Activated B cell treated with CpG ODN at 0.5 μM for 24 hours (primary cell): ENCODE measurements around the gene CTNNA1. TPM values are rescaled to one million over a fixed set of nuclear protein-coding genes. Genes with fewer than 3 reads are reported as not detected.

Experiments used
- ATAC-seq: fragments of 200-7000 bp; cut with Tn5 transposase; one replicate; pipeline ENCODE4 v1.10.0; 2021; ENCODE audit warnings: low read depth, mild to moderate bottlenecking, moderate library complexity
- CTCF ChIA-PET: fragments of 350-600 bp; sonication (Branson Sonifier 250); formaldehyde crosslinking; loops from one replicate; lab custom pipeline; 2021; ENCODE audit warnings: antibody characterized with exemption; lab: Charles Lee
- POLR2A ChIA-PET: fragments of 350-600 bp; sonication (Branson Sonifier 250); formaldehyde crosslinking; loops from one replicate; lab custom pipeline; 2021; ENCODE audit warnings: antibody characterized with exemption; lab: Charles Lee
- DNase-seq: peaks from one replicate; pipeline ENCODE4 v3.0.0; 2022
- H3K27ac Mint-ChIP-seq: one replicate; pipeline ENCODE4 v1.8.0; 2020; ENCODE audit warnings: mixed read lengths
- H3K27me3 Mint-ChIP-seq: one replicate; pipeline ENCODE4 v1.8.0; 2021; ENCODE audit warnings: mixed read lengths
- H3K36me3 Mint-ChIP-seq: one replicate; pipeline ENCODE4 v1.8.0; 2021; ENCODE audit warnings: low read depth, mixed read lengths
- H3K4me1 Mint-ChIP-seq: one replicate; pipeline ENCODE4 v1.8.0; 2021; ENCODE audit warnings: mixed read lengths
- H3K4me3 Mint-ChIP-seq: one replicate; pipeline ENCODE4 v1.8.0; 2020; ENCODE audit warnings: mild to moderate bottlenecking, mixed read lengths
- H3K9me3 Mint-ChIP-seq: one replicate; pipeline ENCODE4 v1.8.0; 2020; ENCODE audit warnings: mixed read lengths
- intact Hi-C: fragments of 100-400 bp; cut with micrococcal nuclease; formaldehyde crosslinking; loops from one replicate; pipeline ENCODE4 v1.15.1; 2024
- total RNA-seq: library from RNA; stranded (reverse); gene quantifications from 2 replicates; pipeline ENCODE4 v1.2.3, GENCODE V29; 2022
- TF ChIP-seq, protein P1 (sequence below): fragments of 200-600 bp; IDR thresholded peaks from one replicate; pipeline ENCODE4 v1.8.0; 2022; ENCODE audit warnings: antibody characterized with exemption, mild to moderate bottlenecking

Gene CTNNA1
- total RNA-seq, 1 donor from 2014 or later: 76.0 TPM

DNA sequence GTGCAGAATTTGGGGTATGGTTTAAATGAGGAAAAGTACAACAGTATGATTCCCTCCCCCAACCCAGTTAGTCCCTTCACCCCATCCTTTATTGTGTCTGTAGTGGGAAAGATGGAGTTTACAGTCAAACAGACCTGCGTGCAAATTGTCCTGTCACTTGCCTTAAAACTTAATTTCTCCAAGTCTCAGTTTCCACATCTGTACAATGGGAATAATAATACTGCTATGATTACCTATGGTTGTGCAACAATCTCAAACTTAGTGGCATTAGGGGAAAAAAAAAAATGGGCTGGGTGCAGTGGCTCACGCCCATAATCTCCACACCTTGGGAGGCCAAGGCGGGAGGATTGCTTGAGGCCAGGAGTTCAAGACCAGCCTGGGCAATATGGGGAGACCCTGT is 35.8 kb upstream of the CTNNA1 start:
- no peaks in the 10 kb centered on the region for H3K4me1 Mint-ChIP-seq
- no peaks in the 10 kb centered on the region for H3K36me3 Mint-ChIP-seq
- intact Hi-C loops: no loop called here
- POLR2A ChIA-PET: no interaction called here
- DNase-seq (no peak), ATAC-seq (no peak)
- TF ChIP-seq, protein P1, sequence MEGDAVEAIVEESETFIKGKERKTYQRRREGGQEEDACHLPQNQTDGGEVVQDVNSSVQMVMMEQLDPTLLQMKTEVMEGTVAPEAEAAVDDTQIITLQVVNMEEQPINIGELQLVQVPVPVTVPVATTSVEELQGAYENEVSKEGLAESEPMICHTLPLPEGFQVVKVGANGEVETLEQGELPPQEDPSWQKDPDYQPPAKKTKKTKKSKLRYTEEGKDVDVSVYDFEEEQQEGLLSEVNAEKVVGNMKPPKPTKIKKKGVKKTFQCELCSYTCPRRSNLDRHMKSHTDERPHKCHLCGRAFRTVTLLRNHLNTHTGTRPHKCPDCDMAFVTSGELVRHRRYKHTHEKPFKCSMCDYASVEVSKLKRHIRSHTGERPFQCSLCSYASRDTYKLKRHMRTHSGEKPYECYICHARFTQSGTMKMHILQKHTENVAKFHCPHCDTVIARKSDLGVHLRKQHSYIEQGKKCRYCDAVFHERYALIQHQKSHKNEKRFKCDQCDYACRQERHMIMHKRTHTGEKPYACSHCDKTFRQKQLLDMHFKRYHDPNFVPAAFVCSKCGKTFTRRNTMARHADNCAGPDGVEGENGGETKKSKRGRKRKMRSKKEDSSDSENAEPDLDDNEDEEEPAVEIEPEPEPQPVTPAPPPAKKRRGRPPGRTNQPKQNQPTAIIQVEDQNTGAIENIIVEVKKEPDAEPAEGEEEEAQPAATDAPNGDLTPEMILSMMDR: no peak
- H3K4me3 Mint-ChIP-seq: no peak overlapping the region
- no peak overlapping the region for H3K27ac Mint-ChIP-seq
- H3K27me3 Mint-ChIP-seq: peaks cover 6% of the 10 kb centered on the region
- CTCF ChIA-PET: no interaction called here
- H3K9me3 Mint-ChIP-seq: no peaks in the 10 kb centered on the region

DNA sequence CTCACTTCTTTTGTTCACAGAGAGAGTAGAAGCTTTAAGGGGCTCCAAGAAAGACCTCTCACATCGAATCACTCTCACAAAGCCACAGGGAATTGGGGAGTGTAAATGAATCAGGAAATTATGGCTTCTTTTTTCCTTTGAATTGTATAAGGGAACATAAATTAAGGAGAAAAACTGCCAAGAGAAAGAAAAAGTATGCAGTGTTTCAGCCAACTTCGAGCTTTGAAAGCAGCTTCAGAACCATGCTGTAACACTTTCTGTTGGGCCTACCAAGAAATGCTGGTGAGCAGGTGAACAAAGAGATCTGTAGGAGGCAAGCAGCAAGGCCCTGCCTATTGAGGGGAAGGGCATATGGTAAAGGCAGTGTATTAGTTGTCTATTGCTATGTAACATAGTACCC is 33.4 kb upstream of the CTNNA1 start:
- intact Hi-C loops: no loop called here
- no peak for ATAC-seq
- H3K4me3 Mint-ChIP-seq: no peak overlapping the region
- H3K4me1 Mint-ChIP-seq: no peaks in the 10 kb centered on the region
- DNase-seq: no peak
- H3K27ac Mint-ChIP-seq: no peak overlapping the region
- H3K27me3 Mint-ChIP-seq: peaks cover 4% of the 10 kb centered on the region
- no peaks in the 10 kb centered on the region for H3K36me3 Mint-ChIP-seq
- ChIA-PET CTCF (no interaction called here), POLR2A (interaction anchor here (0.7 kb wide), 1 partner anchor 502 kb away, joined by 4 read pairs; no protein-coding TSS in a partner anchor)
- H3K9me3 Mint-ChIP-seq: no peaks in the 10 kb centered on the region
- TF ChIP-seq, protein P1: no peak

DNA sequence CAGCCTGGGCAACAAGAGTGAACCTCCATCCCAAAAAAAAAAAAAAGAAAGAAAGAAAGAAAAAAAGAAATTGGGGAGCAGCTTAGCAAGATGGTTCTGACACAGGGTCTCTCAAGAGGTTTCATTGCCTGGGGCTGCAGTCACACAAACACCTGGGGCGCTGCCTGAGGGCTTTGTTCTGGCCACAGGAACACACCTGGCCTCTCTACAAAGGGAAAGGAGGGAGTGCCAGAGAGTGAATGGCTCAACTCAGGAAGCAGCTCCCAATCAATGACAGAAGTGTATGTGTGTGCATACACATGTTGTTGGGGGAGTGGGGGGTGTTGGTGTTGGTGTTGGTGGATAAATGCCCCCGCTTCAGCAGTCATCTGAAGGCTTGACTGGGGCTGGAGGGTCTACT is 32.4 kb upstream of the CTNNA1 start:
- POLR2A ChIA-PET: interaction anchor here (0.7 kb wide), 1 partner anchor 27 kb away, joined by 3 read pairs; no protein-coding TSS in a partner anchor
- Mint-ChIP-seq H3K36me3 (no peaks in the 10 kb centered on the region), H3K27me3 (peaks cover 3% of the 10 kb centered on the region), H3K4me1 (no peaks in the 10 kb centered on the region), H3K27ac (no peak overlapping the region), H3K4me3 (no peak overlapping the region), H3K9me3 (no peaks in the 10 kb centered on the region)
- intact Hi-C loops: no loop called here
- DNase-seq: no peak
- no peak for ATAC-seq
- CTCF ChIA-PET: no interaction called here
- TF ChIP-seq, protein P1: no peak

DNA sequence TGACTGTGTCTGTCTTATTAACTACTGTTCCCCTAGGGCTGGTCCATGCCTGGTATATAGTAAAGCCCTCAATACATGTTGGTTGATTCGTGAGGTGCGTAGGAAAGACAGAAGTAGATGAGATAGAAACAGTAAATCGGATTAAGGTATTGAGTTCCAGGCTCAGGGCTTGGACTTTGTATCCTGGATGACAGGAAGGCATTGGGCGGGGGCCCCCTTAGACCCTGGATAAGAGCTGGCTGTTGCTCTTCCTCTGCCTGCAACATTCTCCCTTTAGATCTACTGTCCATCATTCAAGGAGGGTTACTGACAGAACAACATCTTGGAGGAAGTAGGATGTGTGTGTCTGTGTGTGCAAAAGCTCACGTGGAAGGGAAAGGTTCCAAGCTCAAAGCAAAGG is 31.2 kb upstream of the CTNNA1 start:
- Mint-ChIP-seq H3K4me1 (peaks cover 4% of the 10 kb centered on the region), H3K27ac (no peak overlapping the region), H3K4me3 (no peak overlapping the region), H3K27me3 (peaks cover 1% of the 10 kb centered on the region), H3K36me3 (no peaks in the 10 kb centered on the region), H3K9me3 (no peaks in the 10 kb centered on the region)
- ChIA-PET POLR2A (no interaction called here), CTCF (no interaction called here)
- intact Hi-C loops: no loop called here
- no peak for DNase-seq
- ATAC-seq: no peak
- TF ChIP-seq, protein P1: no peak

DNA sequence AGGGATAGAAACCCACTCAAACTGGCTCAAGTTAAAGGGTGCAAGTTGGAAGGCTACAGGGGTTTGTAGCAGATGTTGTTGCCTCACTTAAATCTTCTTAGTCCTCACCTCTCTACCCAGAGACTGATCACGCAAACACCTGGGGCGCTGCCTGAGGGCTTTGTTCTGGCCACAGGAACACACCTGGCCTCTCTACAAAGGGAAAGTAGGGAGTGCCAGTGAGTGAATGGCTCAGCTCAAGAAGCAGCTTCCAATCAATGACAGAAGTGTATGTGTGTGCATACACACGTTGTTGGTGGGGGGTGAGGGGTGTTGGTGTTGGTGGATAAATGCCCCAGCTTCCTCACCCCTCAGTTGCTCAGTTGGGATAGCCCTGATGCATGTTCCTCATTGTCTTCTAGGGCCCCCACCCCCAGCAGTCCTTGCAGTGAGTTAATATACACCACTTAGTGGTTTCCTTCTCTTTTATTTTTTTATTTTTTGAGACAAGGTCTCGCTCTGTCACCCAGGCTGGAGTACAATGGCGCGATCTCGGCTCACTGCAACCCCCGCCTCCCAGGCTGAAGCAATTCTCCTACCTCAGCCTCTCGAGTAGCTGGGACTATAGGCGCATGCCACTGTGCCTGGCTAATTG is 30.6 kb upstream of the CTNNA1 start:
- TF ChIP-seq, protein P1: no peak
- peaks cover 1% of the 10 kb centered on the region for H3K27me3 Mint-ChIP-seq
- intact Hi-C loops: no loop called here
- DNase-seq (no peak), ATAC-seq (no peak)
- H3K4me3 Mint-ChIP-seq: no peak overlapping the region
- H3K27ac Mint-ChIP-seq: no peak overlapping the region
- no peaks in the 10 kb centered on the region for H3K9me3 Mint-ChIP-seq
- CTCF ChIA-PET: no interaction called here
- POLR2A ChIA-PET: no interaction called here
- no peaks in the 10 kb centered on the region for H3K36me3 Mint-ChIP-seq
- H3K4me1 Mint-ChIP-seq: peaks cover 7% of the 10 kb centered on the region
